ENCODE results near the gene C2orf74.

Gene C2orf74

GRCh38 chr2:61176755-61177726 lies 15.1 kb downstream of the C2orf74 start:
- peak; percentile 94 for DNase-seq (ENCODE audit: extremely low read depth, insufficient read length)
- H3K4me3 ChIP-seq (replicated peaks; ENCODE audit: low read depth, low read length): peak overlapping the region; percentile 83
- peak; percentile 20 for TF ChIP-seq CTCF (IDR thresholded peaks at IDR 0.05; ENCODE audit: insufficient read depth, low read length, poor library complexity, severe bottlenecking)
- H3K27me3 ChIP-seq (replicated peaks; ENCODE audit: control insufficient read depth, insufficient read depth, low read length): no peaks in the 10 kb centered on the region
- peaks cover 12% of the 10 kb centered on the region for H3K36me3 ChIP-seq (ENCODE audit: control insufficient read depth, insufficient read depth, low read length)

DNA sequence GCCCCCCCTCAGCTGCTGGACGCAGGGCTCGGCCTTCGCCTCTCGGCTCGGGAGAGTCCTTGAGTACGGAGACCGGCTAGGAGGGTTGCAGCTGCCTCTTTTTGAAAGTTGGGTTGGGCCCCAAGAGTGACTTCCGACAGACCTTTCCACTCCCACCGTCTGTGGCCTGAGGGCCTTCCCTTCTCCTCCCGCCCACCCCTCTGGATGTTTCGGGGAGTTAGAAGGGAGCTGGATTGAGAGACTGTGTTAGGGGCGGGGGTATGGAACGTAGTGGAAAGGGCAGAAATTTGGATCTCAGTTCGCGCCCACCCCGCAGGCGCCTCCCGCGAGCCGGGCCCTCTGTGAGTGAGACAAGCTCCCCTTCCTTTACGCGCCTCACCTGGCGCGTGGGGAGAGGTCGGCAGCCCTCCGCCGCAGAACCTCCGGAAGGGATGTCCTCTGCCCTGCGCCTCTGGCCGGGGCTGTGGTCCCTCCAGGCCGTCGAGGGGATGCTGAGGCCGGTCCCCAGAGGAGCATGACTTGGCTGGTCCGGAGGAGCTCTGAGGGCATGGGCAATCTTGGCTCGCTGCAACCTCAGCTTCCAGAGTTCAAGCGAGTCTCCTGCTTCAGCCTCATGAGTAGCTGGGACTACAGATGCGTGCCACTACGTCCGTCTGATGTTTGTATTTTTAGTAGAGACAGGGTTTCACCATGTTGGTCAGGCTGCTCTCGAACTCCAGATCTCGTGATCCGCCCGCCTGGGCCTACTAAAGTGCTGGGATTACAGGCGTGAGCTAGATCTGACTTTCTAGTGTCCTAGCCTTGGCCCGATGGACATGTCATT lies 15.9 kb downstream of the C2orf74 start:
- peak; percentile 68 for DNase-seq (ENCODE audit: extremely low read depth, insufficient read length)
- peaks cover 14% of the 10 kb centered on the region for H3K36me3 ChIP-seq (ENCODE audit: control insufficient read depth, insufficient read depth, low read length)
- H3K27me3 ChIP-seq (replicated peaks; ENCODE audit: control insufficient read depth, insufficient read depth, low read length): no peaks in the 10 kb centered on the region
- peak overlapping the region; percentile 83 for H3K4me3 ChIP-seq (replicated peaks; ENCODE audit: low read depth, low read length)
- no peak for TF ChIP-seq CTCF (IDR thresholded peaks at IDR 0.05; ENCODE audit: insufficient read depth, low read length, poor library complexity, severe bottlenecking)

- TF ChIP-seq CTCF (IDR thresholded peaks at IDR 0.05; ENCODE audit: insufficient read depth, low read length, poor library complexity, severe bottlenecking): no peak
- Histone ChIP-seq H3K36me3 (ENCODE audit: control insufficient read depth, insufficient read depth, low read length) (peaks cover 22% of the 10 kb centered on the region), H3K27me3 (replicated peaks; ENCODE audit: control insufficient read depth, insufficient read depth, low read length) (no peaks in the 10 kb centered on the region), H3K4me3 (replicated peaks; ENCODE audit: low read depth, low read length) (peak overlapping the region; percentile 83)
- no peak for DNase-seq (ENCODE audit: extremely low read depth, insufficient read length)
Observed at GRCh38 chr2:61178603-61179545, 16.9 kb downstream of the C2orf74 start.

DNA sequence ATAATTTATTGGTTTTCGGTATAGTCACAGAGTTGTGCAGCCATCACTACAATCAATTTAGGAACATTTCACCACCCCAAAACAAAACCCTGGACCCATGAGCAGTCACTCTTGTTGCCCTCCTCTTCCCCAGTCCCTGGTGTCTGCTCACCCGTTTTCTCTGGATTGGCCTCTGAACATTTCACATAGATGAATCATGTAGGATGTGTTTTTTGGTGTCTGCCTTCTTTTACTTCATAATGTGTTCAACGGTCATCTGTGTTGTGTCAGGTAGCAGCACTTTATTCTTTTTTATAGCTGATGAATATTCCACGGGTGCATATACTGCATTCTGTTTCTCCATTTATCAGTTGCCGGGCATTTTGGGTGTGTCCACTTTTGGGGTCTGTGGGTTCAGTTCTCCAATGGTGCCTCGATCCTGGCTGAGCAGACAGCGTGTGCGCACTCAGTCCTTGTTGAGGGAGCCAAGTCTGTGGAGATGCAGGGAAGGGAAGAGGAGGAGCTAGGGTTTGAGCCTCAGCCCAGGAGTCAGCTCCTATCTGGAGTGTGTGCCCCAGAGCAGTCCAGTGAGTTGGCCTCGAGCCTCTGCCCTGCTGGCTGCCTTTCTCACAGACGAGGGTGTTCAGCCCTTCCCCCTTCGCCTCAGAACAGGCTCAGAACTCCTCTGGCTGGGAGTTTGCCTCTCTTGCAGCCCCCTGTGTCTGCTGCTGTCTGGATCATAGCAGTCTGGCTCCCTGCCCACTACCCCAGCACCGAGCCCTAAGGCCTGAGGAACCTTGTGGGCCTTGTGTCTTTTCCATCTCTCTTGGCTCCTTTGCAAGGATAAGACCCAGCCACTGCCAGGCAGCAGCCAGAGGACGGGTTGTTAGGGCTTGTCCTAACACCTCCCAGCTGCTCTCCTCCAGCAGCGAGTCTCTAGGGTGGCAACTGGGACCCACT lies 18.0 kb downstream of the C2orf74 start:
- Histone ChIP-seq H3K36me3 (ENCODE audit: control insufficient read depth, insufficient read depth, low read length) (peaks cover 27% of the 10 kb centered on the region), H3K4me3 (replicated peaks; ENCODE audit: low read depth, low read length) (peak overlapping the region; percentile 83), H3K27me3 (replicated peaks; ENCODE audit: control insufficient read depth, insufficient read depth, low read length) (no peaks in the 10 kb centered on the region)
- no peak for DNase-seq (ENCODE audit: extremely low read depth, insufficient read length)
- no peak for TF ChIP-seq CTCF (IDR thresholded peaks at IDR 0.05; ENCODE audit: insufficient read depth, low read length, poor library complexity, severe bottlenecking)
